ENCODE data around the gene DENND1A. TPM values are rescaled to one million over a fixed set of nuclear protein-coding genes. Genes with fewer than 3 reads are reported as not detected.

DENND1A gene
- total RNA-seq, 1 donor from 2014 or later: 13.9 TPM

GRCh38 chr9:123872710-123873109 is 57.2 kb downstream of the DENND1A start:
- Mint-ChIP-seq H3K27me3 (ENCODE audit: unreplicated experiment) (no peaks in the 10 kb centered on the region), H3K9me3 (ENCODE audit: unreplicated experiment) (no peaks in the 10 kb centered on the region), H3K4me1 (ENCODE audit: low read depth, unreplicated experiment) (peaks cover 3% of the 10 kb centered on the region), H3K36me3 (ENCODE audit: unreplicated experiment) (no peaks in the 10 kb centered on the region), H3K4me3 (ENCODE audit: unreplicated experiment) (no peak overlapping the region), H3K27ac (ENCODE audit: unreplicated experiment) (no peak overlapping the region)
- no peak for TF ChIP-seq CTCF (IDR thresholded peaks at IDR 0.05; ENCODE audit: partially characterized antibody, unreplicated experiment)
- DNase-seq: no peak

GRCh38 chr9:123871781-123872180 is 58.1 kb downstream of the DENND1A start:
- H3K27ac Mint-ChIP-seq (ENCODE audit: unreplicated experiment): no peak overlapping the region
- H3K9me3 Mint-ChIP-seq (ENCODE audit: unreplicated experiment): no peaks in the 10 kb centered on the region
- peaks cover 7% of the 10 kb centered on the region for H3K4me1 Mint-ChIP-seq (ENCODE audit: low read depth, unreplicated experiment)
- H3K4me3 Mint-ChIP-seq (ENCODE audit: unreplicated experiment): no peak overlapping the region
- no peaks in the 10 kb centered on the region for H3K36me3 Mint-ChIP-seq (ENCODE audit: unreplicated experiment)
- DNase-seq: no peak
- H3K27me3 Mint-ChIP-seq (ENCODE audit: unreplicated experiment): no peaks in the 10 kb centered on the region
- TF ChIP-seq CTCF (IDR thresholded peaks at IDR 0.05; ENCODE audit: partially characterized antibody, unreplicated experiment): no peak

GRCh38 chr9:123868002-123868401 is 61.9 kb downstream of the DENND1A start:
- no peak for TF ChIP-seq CTCF (IDR thresholded peaks at IDR 0.05; ENCODE audit: partially characterized antibody, unreplicated experiment)
- DNase-seq: no peak
- H3K27me3 Mint-ChIP-seq (ENCODE audit: unreplicated experiment): no peaks in the 10 kb centered on the region
- peaks cover 7% of the 10 kb centered on the region for H3K4me1 Mint-ChIP-seq (ENCODE audit: low read depth, unreplicated experiment)
- no peaks in the 10 kb centered on the region for H3K36me3 Mint-ChIP-seq (ENCODE audit: unreplicated experiment)
- H3K9me3 Mint-ChIP-seq (ENCODE audit: unreplicated experiment): no peaks in the 10 kb centered on the region
- no peak overlapping the region for H3K27ac Mint-ChIP-seq (ENCODE audit: unreplicated experiment)
- H3K4me3 Mint-ChIP-seq (ENCODE audit: unreplicated experiment): no peak overlapping the region

GRCh38 chr9:123867034-123867433 is 62.9 kb downstream of the DENND1A start:
- no peaks in the 10 kb centered on the region for H3K9me3 Mint-ChIP-seq (ENCODE audit: unreplicated experiment)

GRCh38 chr9:123866497-123866896 is 63.4 kb downstream of the DENND1A start:
- H3K27ac Mint-ChIP-seq (ENCODE audit: unreplicated experiment): no peak overlapping the region
- peaks cover 4% of the 10 kb centered on the region for H3K4me1 Mint-ChIP-seq (ENCODE audit: low read depth, unreplicated experiment)
- no peak for TF ChIP-seq CTCF (IDR thresholded peaks at IDR 0.05; ENCODE audit: partially characterized antibody, unreplicated experiment)
- no peaks in the 10 kb centered on the region for H3K9me3 Mint-ChIP-seq (ENCODE audit: unreplicated experiment)
- H3K36me3 Mint-ChIP-seq (ENCODE audit: unreplicated experiment): no peaks in the 10 kb centered on the region
- H3K27me3 Mint-ChIP-seq (ENCODE audit: unreplicated experiment): no peaks in the 10 kb centered on the region
- H3K4me3 Mint-ChIP-seq (ENCODE audit: unreplicated experiment): no peak overlapping the region
- no peak for DNase-seq

More at GRCh38 chr9:123867034-123867433, 62.9 kb downstream of the DENND1A start:
- Mint-ChIP-seq H3K4me3 (ENCODE audit: unreplicated experiment) (no peak overlapping the region), H3K27ac (ENCODE audit: unreplicated experiment) (no peak overlapping the region), H3K27me3 (ENCODE audit: unreplicated experiment) (no peaks in the 10 kb centered on the region), H3K4me1 (ENCODE audit: low read depth, unreplicated experiment) (peaks cover 4% of the 10 kb centered on the region), H3K36me3 (ENCODE audit: unreplicated experiment) (no peaks in the 10 kb centered on the region)
- DNase-seq: no peak
- no peak for TF ChIP-seq CTCF (IDR thresholded peaks at IDR 0.05; ENCODE audit: partially characterized antibody, unreplicated experiment)

Measured in glutamatergic neuron (in vitro differentiated cells).